Mesodermal cell (in vitro differentiated cells): Measurements from ENCODE around the gene TREML1. TPM values are rescaled to one million over a fixed set of nuclear protein-coding genes. Genes with fewer than 3 reads are reported as not detected.

Experiments
- H3K27ac ChIP-seq: 2 replicates; pipeline ENCODE4 v1.7.0; 2013; ENCODE audit warnings: mild to moderate bottlenecking, low read depth, low read length, moderate library complexity; ENCODE audit not compliant: severe bottlenecking
- H3K36me3 ChIP-seq: 2 replicates; pipeline ENCODE4 v1.7.1; 2013; ENCODE audit warnings: mild to moderate bottlenecking, low read length, moderate library complexity; ENCODE audit not compliant: control insufficient read depth, insufficient read depth
- H3K4me1 ChIP-seq: one replicate; pipeline ENCODE4 v1.7.1; 2013; ENCODE audit warnings: mild to moderate bottlenecking, low read length; ENCODE audit not compliant: insufficient read depth, control insufficient read depth, poor library complexity, severe bottlenecking
- H3K4me3 ChIP-seq: 2 replicates; pipeline ENCODE4 v1.7.0; 2013; ENCODE audit warnings: low read length, control low read depth, mild to moderate bottlenecking; ENCODE audit not compliant: insufficient read depth, poor library complexity, severe bottlenecking; ENCODE audit errors: extremely low read depth
- H3K9me3 ChIP-seq: 2 replicates; pipeline ENCODE4 v1.7.1; 2013; ENCODE audit warnings: mild to moderate bottlenecking, low read length, moderate library complexity; ENCODE audit not compliant: control insufficient read depth
- WGBS, 2 experiments: methylation state at CpG; one replicate each; pipeline ENCODE4 v1.1.5; 2013; ENCODE audit warnings: missing lambda C conversion rate in 2 of 2; ENCODE audit not compliant: insufficient coverage in 2 of 2; 5-methylcytosine and 5-hydroxymethylcytosine counted together
- polyA plus RNA-seq, 2 experiments: library from polyadenylated mRNA; stranded (reverse); fragments of 50-300 nt; gene quantifications; one replicate each; pipeline ENCODE4 v1.2.3, GENCODE V29; 2013

The TREML1 gene
- not detected for polyA plus RNA-seq (2013, experiment 1 of 2)
- not detected for polyA plus RNA-seq (2013, experiment 2 of 2)

- Histone ChIP-seq H3K4me1 (no peaks in the 10 kb centered on the region), H3K36me3 (no peaks in the 10 kb centered on the region), H3K27ac (no peak within 1 kb of the TSS), H3K4me3 (no peak within 1 kb of the TSS), H3K9me3 (no peaks in the 10 kb centered on the region)
- WGBS, 2 experiments = 88 to 100% methylated on average over 5 of the region's 5 CpGs
These were observed at the start of gene TREML1 for GRCh38 chr6:41153992-41154625. Gene TREML1 (minus strand): TSS chr6:41154347. CDS start chr6:41154288, 59 bp downstream.

- WGBS, 2 experiments = 82% methylated on average over 7 to 8 of the region's 8 CpGs
- no peak overlapping the region for H3K27ac ChIP-seq
- H3K4me3 ChIP-seq = no peak overlapping the region
- peaks cover 12% of the 10 kb centered on the region for H3K4me1 ChIP-seq
- H3K9me3 ChIP-seq = no peaks in the 10 kb centered on the region
- H3K36me3 ChIP-seq = no peaks in the 10 kb centered on the region
These were observed 47.6 kb upstream of the TREML1 start for GRCh38 chr6:41201764-41202173.

- Histone ChIP-seq H3K4me1 (peaks cover 12% of the 10 kb centered on the region), H3K36me3 (no peaks in the 10 kb centered on the region), H3K27ac (peak within 1 kb of the TSS; percentile 29), H3K9me3 (no peaks in the 10 kb centered on the region), H3K4me3 (no peak within 1 kb of the TSS)
- 80 to 81% methylated on average over 8 to 10 of the region's 12 CpGs for WGBS, 2 experiments
These were observed 47.0 kb upstream of the TREML1 start, which contains the start of gene TREML2 for GRCh38 chr6:41200901-41201763. Gene TREML2 (minus strand): TSS chr6:41201149. CDS start chr6:41201008, 141 bp downstream.

- 83 to 100% methylated on average over 1 of the region's 2 CpGs for WGBS, 2 experiments
- Histone ChIP-seq H3K4me1 (peaks cover 12% of the 10 kb centered on the region), H3K9me3 (no peaks in the 10 kb centered on the region), H3K27ac (peak overlapping the region; percentile 29), H3K36me3 (no peaks in the 10 kb centered on the region), H3K4me3 (no peak overlapping the region)
These were observed 46.3 kb upstream of the TREML1 start for GRCh38 chr6:41200296-41200900.

- no peaks in the 10 kb centered on the region for H3K9me3 ChIP-seq
- WGBS, 2 experiments = 91 to 100% methylated on average over 1 of the region's 1 CpG
- no peaks in the 10 kb centered on the region for H3K36me3 ChIP-seq
- H3K4me1 ChIP-seq = peaks cover 12% of the 10 kb centered on the region
- no peak overlapping the region for H3K27ac ChIP-seq
- no peak overlapping the region for H3K4me3 ChIP-seq
These were observed 45.6 kb upstream of the TREML1 start for GRCh38 chr6:41199552-41200246.

GRCh38 chr6:41197234-41197633 is 43.1 kb upstream of the TREML1 start:
- H3K9me3 ChIP-seq = no peaks in the 10 kb centered on the region
- no peaks in the 10 kb centered on the region for H3K36me3 ChIP-seq
- no peak overlapping the region for H3K27ac ChIP-seq
- H3K4me3 ChIP-seq = no peak overlapping the region
- 90 to 100% methylated on average over 1 to 2 of the region's 3 CpGs for WGBS, 2 experiments
- peaks cover 12% of the 10 kb centered on the region for H3K4me1 ChIP-seq

GRCh38 chr6:41194386-41194785 is 40.2 kb upstream of the TREML1 start:
- H3K36me3 ChIP-seq = no peaks in the 10 kb centered on the region
- H3K27ac ChIP-seq = no peak overlapping the region
- WGBS, 2 experiments = 96 to 100% methylated on average over 3 of the region's 3 CpGs
- H3K9me3 ChIP-seq = peaks cover 12% of the 10 kb centered on the region
- no peak overlapping the region for H3K4me3 ChIP-seq
- no peaks in the 10 kb centered on the region for H3K4me1 ChIP-seq

- Histone ChIP-seq H3K36me3 (no peaks in the 10 kb centered on the region), H3K27ac (no peak overlapping the region), H3K9me3 (peaks cover 12% of the 10 kb centered on the region), H3K4me3 (no peak overlapping the region), H3K4me1 (no peaks in the 10 kb centered on the region)
- 59 to 86% methylated on average over 3 to 4 of the region's 5 CpGs for WGBS, 2 experiments
These were observed 39.7 kb upstream of the TREML1 start for GRCh38 chr6:41193884-41194283.

- WGBS, 2 experiments = 71 to 93% methylated on average over 3 of the region's 5 CpGs
- no peaks in the 10 kb centered on the region for H3K36me3 ChIP-seq
- H3K27ac ChIP-seq = no peak overlapping the region
- peaks cover 12% of the 10 kb centered on the region for H3K9me3 ChIP-seq
- no peaks in the 10 kb centered on the region for H3K4me1 ChIP-seq
- H3K4me3 ChIP-seq = no peak overlapping the region
These were observed 39.1 kb upstream of the TREML1 start for GRCh38 chr6:41193171-41193734.

- WGBS, 2 experiments = 15 to 27% methylated on average over 3 to 5 of the region's 6 CpGs
- Histone ChIP-seq H3K9me3 (peaks cover 12% of the 10 kb centered on the region), H3K4me1 (no peaks in the 10 kb centered on the region), H3K27ac (no peak overlapping the region), H3K4me3 (no peak overlapping the region), H3K36me3 (no peaks in the 10 kb centered on the region)
These were observed 37.4 kb upstream of the TREML1 start for GRCh38 chr6:41191569-41191968.
